Osteocyte (in vitro differentiated cells): Measurements from ENCODE around the gene ZNF75A. TPM values are rescaled to one million over a fixed set of nuclear protein-coding genes. Genes with fewer than 3 reads are reported as not detected.

ENCODE experiments used
- DNase-seq: peaks from one replicate; pipeline ENCODE4 v3.0.0; 2021; ENCODE audit warnings: mixed read lengths; ENCODE audit not compliant: unreplicated experiment; ENCODE audit errors: extremely low spot score
- H3K27ac Mint-ChIP-seq: one replicate; pipeline ENCODE4 v1.8.0; 2021; ENCODE audit warnings: mild to moderate bottlenecking, mixed read lengths; ENCODE audit not compliant: unreplicated experiment
- H3K27me3 Mint-ChIP-seq: one replicate; pipeline ENCODE4 v1.8.0; 2021; ENCODE audit warnings: mixed read lengths; ENCODE audit not compliant: unreplicated experiment
- H3K36me3 Mint-ChIP-seq: one replicate; pipeline ENCODE4 v1.8.0; 2021; ENCODE audit warnings: mixed read lengths; ENCODE audit not compliant: unreplicated experiment
- H3K4me1 Mint-ChIP-seq: one replicate; pipeline ENCODE4 v1.8.0; 2021; ENCODE audit warnings: mixed read lengths; ENCODE audit not compliant: unreplicated experiment
- H3K4me3 Mint-ChIP-seq: one replicate; pipeline ENCODE4 v1.8.0; 2021; ENCODE audit warnings: mild to moderate bottlenecking, moderate library complexity, mixed read lengths; ENCODE audit not compliant: unreplicated experiment
- H3K9me3 Mint-ChIP-seq: one replicate; pipeline ENCODE4 v1.8.0; 2021; ENCODE audit warnings: mixed read lengths; ENCODE audit not compliant: unreplicated experiment
- CTCF ChIP-seq: fragments of 200-600 bp; sonication (generic); IDR thresholded peaks from 2 replicates; pipeline ENCODE4 v1.5.0; 2021; ENCODE audit warnings: antibody characterized with exemption, mild to moderate bottlenecking, moderate library complexity
- total RNA-seq: library from RNA; stranded (reverse); gene quantifications from 2 replicates; pipeline ENCODE4 v1.2.1, GENCODE V29; 2021

ZNF75A gene
- total RNA-seq, 1 donor from 2014 or later: 24.2 TPM

- peaks cover 56% of the 10 kb centered on the region for H3K9me3 Mint-ChIP-seq
Observed at GRCh38 chr16:3311496-3311895, 6.2 kb downstream of the ZNF75A start.

DNA sequence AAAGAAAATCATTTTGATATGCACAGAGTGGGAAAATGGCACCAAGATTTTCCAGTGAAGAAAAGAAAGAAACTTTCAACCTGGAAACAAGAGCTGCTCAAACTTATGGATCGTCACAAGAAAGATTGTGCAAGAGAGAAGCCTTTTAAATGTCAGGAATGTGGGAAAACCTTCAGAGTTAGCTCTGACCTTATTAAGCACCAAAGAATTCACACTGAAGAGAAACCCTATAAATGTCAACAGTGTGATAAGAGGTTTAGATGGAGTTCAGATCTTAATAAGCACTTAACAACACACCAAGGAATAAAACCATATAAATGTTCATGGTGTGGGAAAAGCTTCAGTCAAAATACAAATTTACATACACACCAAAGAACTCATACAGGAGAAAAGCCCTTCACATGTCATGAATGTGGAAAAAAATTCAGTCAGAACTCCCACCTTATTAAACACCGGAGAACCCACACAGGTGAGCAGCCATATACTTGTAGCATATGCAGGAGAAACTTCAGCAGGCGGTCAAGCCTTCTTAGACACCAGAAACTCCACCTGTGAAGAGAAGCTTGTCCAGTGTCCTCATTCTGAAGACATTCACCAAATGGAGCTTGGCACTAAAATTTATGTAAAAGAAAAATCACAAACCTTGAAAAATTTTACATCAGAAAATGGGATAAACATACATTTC lies 12.2 kb downstream of the ZNF75A start:
- no peak overlapping the region for H3K27ac Mint-ChIP-seq

More at GRCh38 chr16:3311496-3311895, 6.2 kb downstream of the ZNF75A start:
- no peak for TF ChIP-seq CTCF
- H3K36me3 Mint-ChIP-seq: peaks cover 75% of the 10 kb centered on the region
- H3K27me3 Mint-ChIP-seq: no peaks in the 10 kb centered on the region
- H3K4me1 Mint-ChIP-seq: no peaks in the 10 kb centered on the region
- no peak overlapping the region for H3K4me3 Mint-ChIP-seq
- DNase-seq: no peak
- no peak overlapping the region for H3K27ac Mint-ChIP-seq

GRCh38 chr16:3321816-3322215 lies 16.5 kb downstream of the ZNF75A start:
- H3K27me3 Mint-ChIP-seq: no peaks in the 10 kb centered on the region
- no peak overlapping the region for H3K27ac Mint-ChIP-seq
- peaks cover 30% of the 10 kb centered on the region for H3K36me3 Mint-ChIP-seq
- no peak overlapping the region for H3K4me3 Mint-ChIP-seq
- peaks cover 34% of the 10 kb centered on the region for H3K9me3 Mint-ChIP-seq
- no peaks in the 10 kb centered on the region for H3K4me1 Mint-ChIP-seq
- no peak for TF ChIP-seq CTCF
- no peak for DNase-seq

More for the DNA sequence above, 12.2 kb downstream of the ZNF75A start:
- Mint-ChIP-seq H3K4me1 (no peaks in the 10 kb centered on the region), H3K9me3 (peaks cover 65% of the 10 kb centered on the region), H3K36me3 (peaks cover 66% of the 10 kb centered on the region), H3K27me3 (no peaks in the 10 kb centered on the region), H3K4me3 (no peak overlapping the region)
- DNase-seq: no peak
- no peak for TF ChIP-seq CTCF

DNA sequence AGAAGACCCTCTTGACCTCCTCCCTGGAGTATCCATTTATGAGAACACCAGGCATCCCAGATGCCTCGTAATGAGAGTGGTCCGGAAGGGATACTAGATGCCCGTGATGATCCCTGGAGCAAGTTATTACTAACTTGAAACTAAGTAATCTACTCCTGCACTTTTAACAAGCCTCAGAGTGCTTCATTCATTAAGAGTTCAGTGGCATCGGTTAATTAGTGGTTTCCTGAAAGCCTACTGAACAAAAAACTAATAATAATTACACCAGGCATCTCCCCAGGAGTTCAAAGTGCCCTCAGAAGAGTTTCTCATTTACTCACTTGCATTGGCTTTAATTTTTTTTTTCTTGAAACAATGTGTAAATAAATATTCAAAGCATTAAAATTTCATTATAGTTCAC lies 22.2 kb downstream of the ZNF75A start:
- DNase-seq: no peak
- TF ChIP-seq CTCF: no peak
- Mint-ChIP-seq H3K4me1 (no peaks in the 10 kb centered on the region), H3K4me3 (no peak overlapping the region), H3K36me3 (peaks cover 2% of the 10 kb centered on the region), H3K27me3 (no peaks in the 10 kb centered on the region), H3K9me3 (peaks cover 16% of the 10 kb centered on the region), H3K27ac (no peak overlapping the region)

DNA sequence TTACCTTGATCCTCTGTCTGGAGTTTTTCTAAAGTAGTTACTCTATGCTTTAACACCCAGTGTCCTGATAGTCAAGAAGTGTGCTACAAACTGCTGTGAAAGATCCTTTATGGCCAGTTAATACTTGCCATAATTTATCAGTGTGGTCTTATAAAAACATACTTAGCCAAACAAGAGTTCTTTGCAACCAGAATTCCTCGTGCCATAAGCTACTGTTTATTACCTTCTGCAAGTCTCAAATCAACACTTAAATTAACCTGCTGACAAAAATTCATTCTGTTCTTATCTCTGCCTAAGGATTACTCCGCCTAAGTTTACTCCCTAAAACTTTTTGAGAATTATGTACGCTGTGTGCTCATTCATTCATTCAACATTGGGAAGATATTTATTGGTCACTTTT lies 22.8 kb downstream of the ZNF75A start:
- DNase-seq: no peak
- H3K27ac Mint-ChIP-seq: no peak overlapping the region
- H3K4me3 Mint-ChIP-seq: no peak overlapping the region
- no peaks in the 10 kb centered on the region for H3K36me3 Mint-ChIP-seq
- no peaks in the 10 kb centered on the region for H3K4me1 Mint-ChIP-seq
- TF ChIP-seq CTCF: no peak
- peaks cover 13% of the 10 kb centered on the region for H3K9me3 Mint-ChIP-seq
- H3K27me3 Mint-ChIP-seq: no peaks in the 10 kb centered on the region
